Pancreas (tissue), 8 donors: ENCODE measurements around the gene SNX24. TPM values are rescaled to one million over a fixed set of nuclear protein-coding genes. Genes with fewer than 3 reads are reported as not detected.

Source experiments
- polyA plus RNA-seq, 2 donors: library from polyadenylated mRNA; stranded (reverse); fragments of 200-250 nt; gene quantifications; one replicate each; pipeline ENCODE4 v1.2.3, GENCODE V29; 2013
- total RNA-seq, 6 donors: library from RNA; stranded (reverse); fragmentation: NEBNext Ultra II Directional in 4 of 6; extraction: Animal tissue kit (Norgen Biotek cat#: 25700) in 4 of 6; gene quantifications; one replicate each; pipeline versions ENCODE4 v1.2.1 to v1.2.4, GENCODE V29; 2021 to 2023
- donor health status: healthy with polysubstance abuse.
- donor health status: DM: no; HTN: no; CAD: no; lungs with moderate emphysema.
- donor health status: DM: no; HTN: no; CAD: no.
- donor health status: Bipolar disorder and iron deficiency.
- donor health status: DM: yes; HTN: yes; CAD: no.
- donor health status: DM: no; HTN: no; CAD: no.
- donor health status: DM: no; HTN: no; CAD: no.
- donor health status: DM: yes; HTN: yes; CAD: no.

The SNX24 gene
- total and polyA plus RNA-seq, 8 donors = 5.2 to 10.0 (median 6.9) TPM

Other genes starting within 250 kb of the SNX24 start
- gene SNX2, start 70.5 kb upstream of the SNX24 start, total RNA-seq = 10 to 100 TPM; 24.9 to 42.9 (median 31.5) TPM
- gene SNX2, start 70.5 kb upstream of the SNX24 start, polyA plus RNA-seq = 10 to 100 TPM; 11.4 to 23.7 TPM
- gene PPIC, start 191.1 kb downstream of the SNX24 start, total RNA-seq = 10 to 100 TPM; 11.9 to 26.4 (median 14.2) TPM
- gene PPIC, start 191.1 kb downstream of the SNX24 start, polyA plus RNA-seq = 10 to 100 TPM; 12.5 to 13.0 TPM
- gene PRDM6, start 243.6 kb downstream of the SNX24 start, total RNA-seq = under 1 TPM; 0.16 to 0.88 (median 0.49) TPM
- under 1 TPM; 0.52 to 0.65 TPM for gene PRDM6, start 243.6 kb downstream of the SNX24 start, polyA plus RNA-seq